Aorta (tissue), 5 donors: Measurements from ENCODE around the gene GSTA3. TPM values are rescaled to one million over a fixed set of nuclear protein-coding genes. Genes with fewer than 3 reads are reported as not detected.
"Not testable (repeated sequence)": the region's sequence is repeated elsewhere in the genome, so short reads cannot be mapped to it uniquely, and the experiment has no call there.

Source experiments
- ATAC-seq: fragments of 200-7000 bp; cut with Tn5 transposase; one replicate; pipeline ENCODE4 v1.9.1; 2022; ENCODE audit warnings: moderate library complexity; ENCODE audit not compliant: low FRiP score
- DNase-seq, 2 donors: peaks; one replicate each; pipeline ENCODE4 v3.0.0-alpha.2; 2020
- H3K27ac ChIP-seq, 2 donors: one replicate each; pipeline ENCODE4 v1.5.1; 2013; ENCODE audit warnings: low read length in 2 of 2, mild to moderate bottlenecking in 2 of 2, moderate library complexity in 2 of 2, control low read depth in 1 of 2, inconsistent platforms in 1 of 2, low read depth in 1 of 2
- H3K27me3 ChIP-seq, 2 donors: one replicate each; pipeline ENCODE4 v1.6.1; 2013; ENCODE audit warnings: control low read depth in 1 of 2, low read length in 1 of 2, mild to moderate bottlenecking in 1 of 2, moderate library complexity in 1 of 2; ENCODE audit not compliant: insufficient read depth in 2 of 2, control insufficient read depth in 1 of 2
- H3K36me3 ChIP-seq, 2 donors: one replicate each; pipeline ENCODE4 v1.6.1; 2013; ENCODE audit warnings: control low read depth in 1 of 2, low read length in 1 of 2, mild to moderate bottlenecking in 1 of 2; ENCODE audit not compliant: insufficient read depth in 2 of 2, control insufficient read depth in 1 of 2
- H3K4me1 ChIP-seq, 2 donors: one replicate each; pipeline ENCODE4 v1.6.1; 2013; ENCODE audit warnings: low read length in 2 of 2, control low read depth in 1 of 2, mild to moderate bottlenecking in 1 of 2, moderate library complexity in 1 of 2; ENCODE audit not compliant: insufficient read depth in 2 of 2, control insufficient read depth in 1 of 2
- H3K4me3 ChIP-seq, 2 donors: one replicate each; pipeline ENCODE4 v1.5.1; 2013; ENCODE audit warnings: low read length in 2 of 2, control low read depth in 1 of 2, mild to moderate bottlenecking in 1 of 2
- H3K9me3 ChIP-seq: one replicate; pipeline ENCODE4 v1.6.1; 2013; ENCODE audit warnings: mild to moderate bottlenecking, low read length; ENCODE audit not compliant: control insufficient read depth
- WGBS, 2 donors: extraction: QIAGEN DNeasy Blood & Tissue Kit; methylation state at CpG; one replicate each; pipeline ENCODE4 v1.1.7; 2013; 5-methylcytosine and 5-hydroxymethylcytosine counted together
- intact Hi-C, 2 donors: fragments of 100-400 bp; cut with DNase I; formaldehyde crosslinking; loops; one replicate each; pipeline versions ENCODE4 v1.14.2 to v1.15.0; 2022
- polyA plus RNA-seq, 2 donors: library from polyadenylated mRNA; stranded (reverse); fragments of 200-250 nt; gene quantifications; one replicate each; pipeline ENCODE4 v1.2.3, GENCODE V29; 2013
- total RNA-seq, 2 donors: library from RNA; stranded (reverse); fragmentation: NEBNext Ultra II Directional; extraction: Animal tissue kit (Norgen Biotek cat#: 25700); gene quantifications; one replicate each; pipeline ENCODE4 v1.2.1, GENCODE V29; 2021
- donor health status: healthy with polysubstance abuse.
- donor health status: Bipolar disorder and iron deficiency.
- donor health status: DM: no; HTN: no; CAD: no.
- donor health status: DM: no; HTN: no; CAD: no.
- donor health status: DM: yes; HTN: yes; CAD: no.

The GSTA3 gene
- total and polyA plus RNA-seq, 4 donors = not detected

- no peaks in the 10 kb centered on the region for H3K27me3 ChIP-seq
- H3K4me1 ChIP-seq = no peaks in the 10 kb centered on the region
- no peak for ATAC-seq
- 94 to 95% methylated on average over 2 of the region's 2 CpGs for WGBS, 2 donors
- no peaks in the 10 kb centered on the region for H3K36me3 ChIP-seq
- H3K27ac ChIP-seq = no peak overlapping the region
- H3K9me3 ChIP-seq = no peaks in the 10 kb centered on the region
- intact Hi-C loops = no loop called here
- DNase-seq = no peak
- H3K4me3 ChIP-seq = no peak overlapping the region
Observed at GRCh38 chr6:52933778-52934177, 24.3 kb upstream of the GSTA3 start.

GRCh38 chr6:52931351-52931750 is 21.9 kb upstream of the GSTA3 start:
- H3K4me1 ChIP-seq = no peaks in the 10 kb centered on the region
- no peaks in the 10 kb centered on the region for H3K9me3 ChIP-seq
- 89 to 92% methylated on average over 2 of the region's 2 CpGs for WGBS, 2 donors
- no peak overlapping the region for H3K27ac ChIP-seq
- no peak overlapping the region for H3K4me3 ChIP-seq
- intact Hi-C loops = no loop called here
- no peaks in the 10 kb centered on the region for H3K27me3 ChIP-seq
- no peak for ATAC-seq
- DNase-seq = no peak
- no peaks in the 10 kb centered on the region for H3K36me3 ChIP-seq

GRCh38 chr6:52929321-52930164 is 20.0 kb upstream of the GSTA3 start:
- intact Hi-C loops = no loop called here
- Histone ChIP-seq H3K27ac (no peak overlapping the region), H3K9me3 (no peaks in the 10 kb centered on the region), H3K27me3 (no peaks in the 10 kb centered on the region), H3K4me1 (no peaks in the 10 kb centered on the region), H3K4me3 (no peak overlapping the region), H3K36me3 (no peaks in the 10 kb centered on the region)
- ATAC-seq = no peak
- DNase-seq = no peak
- WGBS, 2 donors = 92% methylated on average over 6 of the region's 6 CpGs

- WGBS, 2 donors = 79 to 85% methylated on average over 8 of the region's 8 CpGs
- no peaks in the 10 kb centered on the region for H3K36me3 ChIP-seq
- H3K9me3 ChIP-seq = no peaks in the 10 kb centered on the region
- no peak for ATAC-seq
- no peaks in the 10 kb centered on the region for H3K27me3 ChIP-seq
- intact Hi-C loops = no loop called here
- no peak for DNase-seq
- H3K27ac ChIP-seq = no peak overlapping the region
- no peaks in the 10 kb centered on the region for H3K4me1 ChIP-seq
- H3K4me3 ChIP-seq = no peak overlapping the region
Observed at GRCh38 chr6:52927451-52927850, 18.0 kb upstream of the GSTA3 start.

- no peaks in the 10 kb centered on the region for H3K36me3 ChIP-seq
- ATAC-seq (no peak), DNase-seq (no peak)
- H3K27ac ChIP-seq = no peak overlapping the region
- WGBS, 2 donors = 61% methylated on average over 9 of the region's 9 CpGs
- intact Hi-C loops = no loop called here
- H3K4me3 ChIP-seq = no peak overlapping the region
- no peaks in the 10 kb centered on the region for H3K4me1 ChIP-seq
- H3K27me3 ChIP-seq = no peaks in the 10 kb centered on the region
- no peaks in the 10 kb centered on the region for H3K9me3 ChIP-seq
Observed at GRCh38 chr6:52925919-52926792, 16.7 kb upstream of the GSTA3 start.

GRCh38 chr6:52925042-52925441 is 15.5 kb upstream of the GSTA3 start:
- H3K27ac ChIP-seq = no peak overlapping the region
- ATAC-seq (no peak), DNase-seq (no peak)
- intact Hi-C loops = no loop called here
- no peak overlapping the region for H3K4me3 ChIP-seq
- H3K27me3 ChIP-seq = no peaks in the 10 kb centered on the region
- no peaks in the 10 kb centered on the region for H3K36me3 ChIP-seq
- no peaks in the 10 kb centered on the region for H3K9me3 ChIP-seq
- H3K4me1 ChIP-seq = no peaks in the 10 kb centered on the region
- WGBS, 2 donors = 94 to 98% methylated on average over 2 of the region's 2 CpGs

GRCh38 chr6:52923689-52924088 is 14.2 kb upstream of the GSTA3 start:
- H3K9me3 ChIP-seq, ATAC-seq, H3K27me3 ChIP-seq, H3K4me1 ChIP-seq, intact Hi-C loops, H3K27ac ChIP-seq, H3K36me3 ChIP-seq, DNase-seq, H3K4me3 ChIP-seq: not testable (repeated sequence)
- whole genome bisulfite sequencing, 2 donors = 71 to 76% methylated on average over 2 of the region's 2 CpGs

- no peak overlapping the region for H3K4me3 ChIP-seq
- DNase-seq = no peak
- no peaks in the 10 kb centered on the region for H3K9me3 ChIP-seq
- no peaks in the 10 kb centered on the region for H3K27me3 ChIP-seq
- intact Hi-C loops = no loop called here
- WGBS, 2 donors = 95 to 96% methylated on average over 10 of the region's 10 CpGs
- no peaks in the 10 kb centered on the region for H3K36me3 ChIP-seq
- no peak overlapping the region for H3K27ac ChIP-seq
- no peaks in the 10 kb centered on the region for H3K4me1 ChIP-seq
- no peak for ATAC-seq
Observed at GRCh38 chr6:52922161-52922560, 12.7 kb upstream of the GSTA3 start.
